Caki2 (cell line): ENCODE results near the gene PIP4P1. TPM values are rescaled to one million over a fixed set of nuclear protein-coding genes. Genes with fewer than 3 reads are reported as not detected.

Experiments
- DNase-seq: peaks from one replicate; pipeline ENCODE4 v3.0.0-alpha.2; 2015; ENCODE audit warnings: low read depth
- in situ Hi-C: cut with HindIII; loops from 2 replicates; pipeline ENCODE4 v1.10.0; 2016; ENCODE audit warnings: low sequenced_read_pairs, low pct_unique_long_range_greater_than_20kb, mixed read lengths
- total RNA-seq: library from RNA; depleted of rRNA; stranded (reverse); fragments of >200 nt; shearing (Covaris generic); gene quantifications from 2 replicates; pipeline ENCODE4 v1.2.3, GENCODE V29; 2014; ENCODE audit warnings: low replicate concordance; rRNA removed

Gene PIP4P1
- total RNA-seq, 1 experiment from 2014 or later, result 36.1 TPM

- no peak for DNase-seq
- in situ Hi-C loops, result no loop called here
These were observed 43.7 kb downstream of the PIP4P1 start for GRCh38 chr14:20417250-20418186.

GRCh38 chr14:20416223-20416622 lies 45.0 kb downstream of the PIP4P1 start:
- in situ Hi-C loops, result no loop called here
- DNase-seq, result no peak

GRCh38 chr14:20415782-20416206 lies 45.4 kb downstream of the PIP4P1 start:
- in situ Hi-C loops, result no loop called here
- peak; percentile 51 for DNase-seq

GRCh38 chr14:20413744-20414082 lies 47.5 kb downstream of the PIP4P1 start:
- peak; percentile 5 for DNase-seq
- in situ Hi-C loops, result no loop called here

GRCh38 chr14:20412876-20413743 lies 48.1 kb downstream of the PIP4P1 start, which contains the start of gene TEP1:
TSS of gene TEP1 (minus strand) at chr14:20413501. CDS start at chr14:20408439, 5,062 bp downstream.
- in situ Hi-C loops, result no loop called here
- peak; percentile 86 for DNase-seq

- in situ Hi-C loops, result no loop called here
- DNase-seq, result no peak
These were observed 48.8 kb downstream of the PIP4P1 start for GRCh38 chr14:20412411-20412810.

- no peak for DNase-seq
- in situ Hi-C loops, result no loop called here
These were observed 52.0 kb downstream of the PIP4P1 start for GRCh38 chr14:20409226-20409625.

Other genes starting within 250 kb of the PIP4P1 start
- not detected in 2 replicates for gene OR11H6, start 237.7 kb downstream of the PIP4P1 start, total RNA-seq
- gene OR11H7, start 232.5 kb downstream of the PIP4P1 start, total RNA-seq, result not detected in 2 replicates
- gene OR11H4, start 222.1 kb downstream of the PIP4P1 start, total RNA-seq, result not detected in 2 replicates
- gene TTC5, start 155.5 kb downstream of the PIP4P1 start, total RNA-seq, result 17.6 and 20.4 TPM in 2 replicates
- gene CCNB1IP1, start 128.2 kb downstream of the PIP4P1 start, total RNA-seq, result 58.6 and 79.1 TPM in 2 replicates
- gene PARP2, start 117.8 kb downstream of the PIP4P1 start, total RNA-seq, result 6.0 and 13.7 TPM in 2 replicates
- 3.7 and 13.5 TPM in 2 replicates for gene TEP1, start 47.9 kb downstream of the PIP4P1 start, total RNA-seq
- gene KLHL33, start 25.3 kb downstream of the PIP4P1 start, total RNA-seq, result not detected in 2 replicates
- 53.3 and 53.9 TPM in 2 replicates for gene OSGEP, start 6.6 kb downstream of the PIP4P1 start, total RNA-seq
- gene APEX1, start 6.2 kb downstream of the PIP4P1 start, total RNA-seq, result 171 and 222 TPM in 2 replicates
- gene PNP, start 8.0 kb upstream of the PIP4P1 start, total RNA-seq, result 35.2 and 79.3 TPM in 2 replicates
- gene RNASE10, start 44.1 kb upstream of the PIP4P1 start, total RNA-seq, result not detected in 2 replicates
- not detected in 2 replicates for gene RNASE9, start 99.6 kb upstream of the PIP4P1 start, total RNA-seq
- gene RNASE11, start 126.6 kb upstream of the PIP4P1 start, total RNA-seq, result not detected in 2 replicates
- not detected in 2 replicates for gene RNASE12, start 129.9 kb upstream of the PIP4P1 start, total RNA-seq
- gene OR6S1, start 180.3 kb upstream of the PIP4P1 start, total RNA-seq, result not detected in 2 replicates
- 18.5 and 21.6 TPM in 2 replicates for gene RNASE4, start 223.1 kb upstream of the PIP4P1 start, total RNA-seq
- 2.0 and 3.4 TPM in 2 replicates for gene ANG, start 227.3 kb upstream of the PIP4P1 start, total RNA-seq